Calu3 (cell line): ENCODE measurements around the gene RXRA. TPM values are rescaled to one million over a fixed set of nuclear protein-coding genes. Genes with fewer than 3 reads are reported as not detected.

Source experiments
- BruUV-seq: library from RNA; stranded (reverse); fragments of 400-500 nt; replicated peaks from 2 replicates; lab custom pipeline; 2021; lab: Mats Ljungman, UMichigan
- CTCF ChIA-PET: fragments of 300-600 bp; sonication (Branson Sonifier 250); formaldehyde crosslinking; loops from one replicate; lab custom pipeline; 2022; ENCODE audit warnings: antibody characterized with exemption; lab: Charles Lee
- DNase-seq: peaks from one replicate; pipeline ENCODE4 v3.0.0; 2022
- H3K27ac Mint-ChIP-seq: one replicate; pipeline ENCODE4 v1.8.0; 2022; ENCODE audit warnings: mixed read lengths; ENCODE audit not compliant: unreplicated experiment
- H3K27me3 Mint-ChIP-seq: one replicate; pipeline ENCODE4 v1.8.0; 2022; ENCODE audit warnings: mixed read lengths; ENCODE audit not compliant: unreplicated experiment
- H3K36me3 Mint-ChIP-seq: one replicate; pipeline ENCODE4 v1.8.0; 2022; ENCODE audit warnings: mild to moderate bottlenecking, moderate library complexity, mixed read lengths; ENCODE audit not compliant: insufficient read depth, unreplicated experiment
- H3K4me1 Mint-ChIP-seq: one replicate; pipeline ENCODE4 v1.8.0; 2022; ENCODE audit warnings: mild to moderate bottlenecking, low read depth, mixed read lengths; ENCODE audit not compliant: unreplicated experiment
- H3K4me3 Mint-ChIP-seq: one replicate; pipeline ENCODE4 v1.8.0; 2022; ENCODE audit warnings: mild to moderate bottlenecking, low read depth, moderate library complexity, mixed read lengths; ENCODE audit not compliant: unreplicated experiment
- H3K9me3 Mint-ChIP-seq: one replicate; pipeline ENCODE4 v1.8.0; 2022; ENCODE audit warnings: low read depth, mixed read lengths; ENCODE audit not compliant: unreplicated experiment
- CTCF ChIP-seq: fragments of 200-600 bp; IDR thresholded peaks from one replicate; pipeline ENCODE4 v1.8.0; 2022; ENCODE audit warnings: antibody characterized with exemption; ENCODE audit not compliant: unreplicated experiment
- intact Hi-C: fragments of 100-400 bp; cut with micrococcal nuclease; formaldehyde crosslinking; loops from one replicate; pipeline ENCODE4 v1.10.0; 2022; ENCODE audit not compliant: unreplicated experiment
- total RNA-seq: library from RNA; stranded (reverse); gene quantifications from 2 replicates; pipeline ENCODE4 v1.2.3, GENCODE V29; 2022

Gene RXRA
- total RNA-seq, 1 experiment from 2014 or later = 15.0 TPM

- BruUV-seq = no TSS peak
- no peak for DNase-seq
- CTCF ChIA-PET = no interaction called here
These were observed 13.0 kb downstream of the RXRA start for GRCh38 chr9:134339183-134339806.

GRCh38 chr9:134340475-134341160 is 14.4 kb downstream of the RXRA start:
- Mint-ChIP-seq H3K27ac (no peak overlapping the region), H3K9me3 (no peaks in the 10 kb centered on the region), H3K36me3 (no peaks in the 10 kb centered on the region), H3K27me3 (no peaks in the 10 kb centered on the region), H3K4me1 (no peaks in the 10 kb centered on the region), H3K4me3 (no peak overlapping the region)
- CTCF ChIA-PET = no interaction called here
- no peak for TF ChIP-seq CTCF
- intact Hi-C loops = no loop called here
- no TSS peak for BruUV-seq
- no peak for DNase-seq

More at GRCh38 chr9:134339183-134339806, 13.0 kb downstream of the RXRA start:
- intact Hi-C loops = no loop called here
- no peaks in the 10 kb centered on the region for H3K27me3 Mint-ChIP-seq
- no peak overlapping the region for H3K4me3 Mint-ChIP-seq
- no peaks in the 10 kb centered on the region for H3K9me3 Mint-ChIP-seq
- H3K27ac Mint-ChIP-seq = no peak overlapping the region
- TF ChIP-seq CTCF = no peak
- H3K4me1 Mint-ChIP-seq = peaks cover 9% of the 10 kb centered on the region
- H3K36me3 Mint-ChIP-seq = no peaks in the 10 kb centered on the region

- Mint-ChIP-seq H3K4me1 (no peaks in the 10 kb centered on the region), H3K9me3 (no peaks in the 10 kb centered on the region), H3K27me3 (no peaks in the 10 kb centered on the region), H3K36me3 (no peaks in the 10 kb centered on the region), H3K4me3 (no peak overlapping the region), H3K27ac (no peak overlapping the region)
- no peak for DNase-seq
- CTCF ChIA-PET = no interaction called here
- intact Hi-C loops = no loop called here
- no TSS peak for BruUV-seq
- no peak for TF ChIP-seq CTCF
These were observed 15.1 kb downstream of the RXRA start for GRCh38 chr9:134341306-134341705.

- intact Hi-C loops = no loop called here
- TF ChIP-seq CTCF = no peak
- H3K9me3 Mint-ChIP-seq = no peaks in the 10 kb centered on the region
- CTCF ChIA-PET = no interaction called here
- H3K27me3 Mint-ChIP-seq = no peaks in the 10 kb centered on the region
- no peaks in the 10 kb centered on the region for H3K36me3 Mint-ChIP-seq
- no peak for DNase-seq
- H3K4me3 Mint-ChIP-seq = no peak overlapping the region
- no TSS peak for BruUV-seq
- no peak overlapping the region for H3K27ac Mint-ChIP-seq
- no peaks in the 10 kb centered on the region for H3K4me1 Mint-ChIP-seq
These were observed 15.9 kb downstream of the RXRA start for GRCh38 chr9:134341929-134342745.
